GM19452 (cell line): ENCODE data around the gene RTN3.
"Not testable (repeated sequence)": the region's sequence is repeated elsewhere in the genome, so short reads cannot be mapped to it uniquely, and the experiment has no call there.

Source experiments
- ATAC-seq: cut with Tn5 transposase; IDR thresholded peaks from one replicate; pipeline ENCODE4 v1.9.1; 2021; ENCODE audit not compliant: unreplicated experiment

The RTN3 gene

GRCh38 chr11:63767565-63768236 is 86.4 kb downstream of the RTN3 start:
- ATAC-seq: peak; percentile 8

- ATAC-seq: peak; percentile 51
Measured at GRCh38 chr11:63768237-63769041, 87.1 kb downstream of the RTN3 start, which contains the start of gene ZFTA. Gene ZFTA, minus strand, starts transcription at chr11:63768775. Its CDS starts 153 bp downstream, at chr11:63768622.

- ATAC-seq: peak; percentile 34
Measured at GRCh38 chr11:63769042-63769713, 87.9 kb downstream of the RTN3 start.

GRCh38 chr11:63769714-63770455 is 88.6 kb downstream of the RTN3 start:
- ATAC-seq: no peak

- no peak for ATAC-seq
Measured at GRCh38 chr11:63770763-63771162, 89.5 kb downstream of the RTN3 start.

- not testable (repeated sequence) for ATAC-seq
Measured at GRCh38 chr11:63771741-63772318, 90.5 kb downstream of the RTN3 start.

GRCh38 chr11:63775191-63775590 is 93.9 kb downstream of the RTN3 start:
- no peak for ATAC-seq

- no peak for ATAC-seq
Measured at GRCh38 chr11:63779039-63779438, 97.7 kb downstream of the RTN3 start.

GRCh38 chr11:63782749-63783148 is 101.4 kb downstream of the RTN3 start:
- ATAC-seq: no peak

- ATAC-seq: no peak
Measured at GRCh38 chr11:63783925-63784592, 102.8 kb downstream of the RTN3 start.

- no peak for ATAC-seq
Measured at GRCh38 chr11:63785823-63786222, 104.5 kb downstream of the RTN3 start.

GRCh38 chr11:63791495-63792167 is 110.3 kb downstream of the RTN3 start:
- no peak for ATAC-seq

GRCh38 chr11:63793161-63793560 is 111.9 kb downstream of the RTN3 start:
- no peak for ATAC-seq

- no peak for ATAC-seq
Measured at GRCh38 chr11:63795066-63795465, 113.8 kb downstream of the RTN3 start.

- no peak for ATAC-seq
Measured at GRCh38 chr11:63800921-63801320, 119.6 kb downstream of the RTN3 start.

GRCh38 chr11:63802637-63803414 is 121.5 kb downstream of the RTN3 start:
- no peak for ATAC-seq

GRCh38 chr11:63804259-63804658 is 123.0 kb downstream of the RTN3 start:
- ATAC-seq: no peak

- no peak for ATAC-seq
Measured at GRCh38 chr11:63805844-63806415, 124.6 kb downstream of the RTN3 start.
